SK-N-SH treated with all-trans-retinoic acid at 6 μM for 48 hours (cell line): ENCODE data around the gene S100A4.

Experiments used
- ATAC-seq: fragments of 200-7000 bp; cut with Tn5 transposase; 3 replicates; pipeline ENCODE4 v1.9.1; 2020; ENCODE audit warnings: mild to moderate bottlenecking, moderate library complexity
- ARNTL ChIP-seq: fragments of 450-650 bp; formaldehyde crosslinking; IDR thresholded peaks from 2 replicates; pipeline ENCODE4 v1.5.0; 2020; ENCODE audit warnings: low read depth, mild to moderate bottlenecking, moderate library complexity, borderline replicate concordance
- BACH2 ChIP-seq: fragments of 250-450 bp; sonication (Bioruptor Pico); IDR thresholded peaks from 2 replicates; pipeline ENCODE4 v1.9.0; 2021; ENCODE audit warnings: mild to moderate bottlenecking, borderline replicate concordance
- CSDC2 ChIP-seq: fragments of 250-450 bp; sonication (Bioruptor Pico); IDR thresholded peaks from 2 replicates; pipeline ENCODE4 v1.5.0; 2020; ENCODE audit warnings: mild to moderate bottlenecking, moderate library complexity
- ESRRG ChIP-seq: fragments of 250-450 bp; sonication (Bioruptor Pico); IDR thresholded peaks from 2 replicates; pipeline ENCODE4 v1.6.1; 2021; ENCODE audit warnings: mild to moderate bottlenecking
- GLIS3 ChIP-seq: fragments of 250-450 bp; sonication (Bioruptor Pico); IDR thresholded peaks from 2 replicates; pipeline ENCODE4 v1.5.0; 2020; ENCODE audit warnings: mild to moderate bottlenecking, moderate library complexity
- ISL1 ChIP-seq: fragments of 250-450 bp; sonication (Bioruptor Pico); IDR thresholded peaks from 2 replicates; pipeline ENCODE4 v2.1.2; 2022; ENCODE audit warnings: mild to moderate bottlenecking, moderate library complexity
- OSR1 ChIP-seq: fragments of 250-450 bp; sonication (Bioruptor Pico); IDR thresholded peaks from 2 replicates; pipeline ENCODE4 v1.8.0; 2022; ENCODE audit warnings: moderate library complexity, mild to moderate bottlenecking, inconsistent platforms
- PPARA ChIP-seq: fragments of 250-450 bp; sonication (Bioruptor Pico); IDR thresholded peaks from 2 replicates; pipeline ENCODE4 v1.5.0; 2020; ENCODE audit warnings: mild to moderate bottlenecking, borderline replicate concordance
- RARB ChIP-seq: fragments of 250-450 bp; sonication (Bioruptor Pico); IDR thresholded peaks from 2 replicates; pipeline ENCODE4 v1.8.0; 2021; ENCODE audit warnings: mild to moderate bottlenecking, moderate library complexity
- SNAI2 ChIP-seq: fragments of 250-450 bp; sonication (Bioruptor Pico); IDR thresholded peaks from 2 replicates; pipeline ENCODE4 v1.5.0; 2020; ENCODE audit warnings: mild to moderate bottlenecking, moderate library complexity
- TCF4 ChIP-seq: fragments of 250-450 bp; sonication (Bioruptor Pico); IDR thresholded peaks from 2 replicates; pipeline ENCODE4 v1.8.0; 2021; ENCODE audit warnings: mild to moderate bottlenecking, moderate library complexity, borderline replicate concordance
- ZC3H10 ChIP-seq: fragments of 250-450 bp; sonication (Bioruptor Pico); IDR thresholded peaks from 2 replicates; pipeline ENCODE4 v1.5.1; 2021; ENCODE audit warnings: mild to moderate bottlenecking, moderate library complexity
- ZFP3 ChIP-seq: fragments of 250-450 bp; sonication (Bioruptor Pico); IDR thresholded peaks from 2 replicates; pipeline ENCODE4 v1.5.0; 2020; ENCODE audit warnings: mild to moderate bottlenecking, moderate library complexity
- ZFP30 ChIP-seq: fragments of 450-650 bp; formaldehyde crosslinking; IDR thresholded peaks from 2 replicates; pipeline ENCODE4 v1.5.0; 2022; ENCODE audit warnings: mild to moderate bottlenecking, moderate library complexity
- ZNF70 ChIP-seq: fragments of 450-650 bp; formaldehyde crosslinking; IDR thresholded peaks from 2 replicates; pipeline ENCODE4 v1.5.0; 2020; ENCODE audit warnings: mild to moderate bottlenecking, moderate library complexity
- ZNF8 ChIP-seq: fragments of 450-650 bp; formaldehyde crosslinking; IDR thresholded peaks from 2 replicates; pipeline ENCODE4 v1.5.0; 2020; ENCODE audit warnings: mild to moderate bottlenecking, moderate library complexity
- TF ChIP-seq, protein P1 (sequence below): fragments of 250-450 bp; sonication (Bioruptor Pico); IDR thresholded peaks from 2 replicates; pipeline ENCODE4 v1.5.1; 2021; ENCODE audit warnings: mild to moderate bottlenecking, moderate library complexity
- TF ChIP-seq, protein P2 (sequence below): fragments of 250-450 bp; sonication (Bioruptor Pico); IDR thresholded peaks from 2 replicates; pipeline ENCODE4 v1.5.0; 2020; ENCODE audit warnings: mild to moderate bottlenecking, moderate library complexity
- TF ChIP-seq, protein P3 (sequence below): fragments of 250-450 bp; sonication (Bioruptor Pico); IDR thresholded peaks from 2 replicates; pipeline ENCODE4 v1.8.0; 2021; ENCODE audit warnings: low read depth, mild to moderate bottlenecking, moderate library complexity, borderline replicate concordance
- TF ChIP-seq, protein P4 (sequence below): fragments of 250-450 bp; sonication (Bioruptor Pico); IDR thresholded peaks from 2 replicates; pipeline ENCODE4 v1.5.1; 2020; ENCODE audit warnings: low read depth, mild to moderate bottlenecking, moderate library complexity

Gene S100A4

DNA sequence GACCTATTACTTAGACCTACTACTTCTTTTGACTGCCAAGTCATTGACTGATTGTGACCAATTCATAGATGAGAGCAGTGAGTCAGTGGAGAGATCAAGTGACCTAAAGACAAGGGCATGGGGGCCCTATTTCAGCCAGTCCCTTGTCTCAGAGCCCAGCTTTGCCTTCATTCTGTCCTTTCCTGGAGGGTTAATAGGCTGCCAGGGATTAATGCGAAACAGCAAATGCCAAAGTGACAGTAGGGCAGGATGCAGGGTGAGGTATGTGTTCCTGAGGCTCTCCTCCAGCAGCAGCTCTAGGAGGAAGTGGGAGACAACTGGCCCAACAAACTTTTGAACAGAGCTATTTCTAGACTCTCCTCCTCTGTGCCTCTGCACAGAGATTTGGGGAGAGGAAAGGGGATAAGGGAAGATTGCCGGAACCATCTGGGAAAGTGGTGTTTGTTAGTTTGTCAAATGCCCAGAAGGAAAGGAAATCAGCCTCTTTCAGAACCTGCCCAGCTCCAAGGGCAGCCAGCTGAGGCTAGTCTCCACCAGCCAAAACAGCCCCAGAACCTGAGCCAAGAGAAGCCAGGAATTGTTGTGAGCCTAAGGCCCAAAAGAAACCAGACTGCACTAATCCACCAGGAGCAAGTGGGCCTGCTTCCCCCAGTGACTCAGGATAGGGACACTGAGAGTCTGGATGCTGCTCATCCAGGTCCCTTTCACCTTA lies 8.4 kb upstream of the S100A4 start:
- peak; percentile 74 for ATAC-seq
- TF ChIP-seq SNAI2 (CRISPR knock-in tag) (no peak), OSR1 (CRISPR knock-in tag) (no peak), GLIS3 (no peak), ZFP3 (CRISPR knock-in tag) (no peak), ISL1 (CRISPR knock-in tag) (no peak), RARB (no peak), CSDC2 (CRISPR knock-in tag) (no peak), BACH2 (no peak), ESRRG (no peak)
- TF ChIP-seq, protein P1, sequence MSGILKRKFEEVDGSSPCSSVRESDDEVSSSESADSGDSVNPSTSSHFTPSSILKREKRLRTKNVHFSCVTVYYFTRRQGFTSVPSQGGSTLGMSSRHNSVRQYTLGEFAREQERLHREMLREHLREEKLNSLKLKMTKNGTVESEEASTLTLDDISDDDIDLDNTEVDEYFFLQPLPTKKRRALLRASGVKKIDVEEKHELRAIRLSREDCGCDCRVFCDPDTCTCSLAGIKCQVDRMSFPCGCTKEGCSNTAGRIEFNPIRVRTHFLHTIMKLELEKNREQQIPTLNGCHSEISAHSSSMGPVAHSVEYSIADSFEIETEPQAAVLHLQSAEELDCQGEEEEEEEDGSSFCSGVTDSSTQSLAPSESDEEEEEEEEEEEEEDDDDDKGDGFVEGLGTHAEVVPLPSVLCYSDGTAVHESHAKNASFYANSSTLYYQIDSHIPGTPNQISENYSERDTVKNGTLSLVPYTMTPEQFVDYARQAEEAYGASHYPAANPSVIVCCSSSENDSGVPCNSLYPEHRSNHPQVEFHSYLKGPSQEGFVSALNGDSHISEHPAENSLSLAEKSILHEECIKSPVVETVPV (CRISPR knock-in tag): no peak
- TF ChIP-seq, protein P2, sequence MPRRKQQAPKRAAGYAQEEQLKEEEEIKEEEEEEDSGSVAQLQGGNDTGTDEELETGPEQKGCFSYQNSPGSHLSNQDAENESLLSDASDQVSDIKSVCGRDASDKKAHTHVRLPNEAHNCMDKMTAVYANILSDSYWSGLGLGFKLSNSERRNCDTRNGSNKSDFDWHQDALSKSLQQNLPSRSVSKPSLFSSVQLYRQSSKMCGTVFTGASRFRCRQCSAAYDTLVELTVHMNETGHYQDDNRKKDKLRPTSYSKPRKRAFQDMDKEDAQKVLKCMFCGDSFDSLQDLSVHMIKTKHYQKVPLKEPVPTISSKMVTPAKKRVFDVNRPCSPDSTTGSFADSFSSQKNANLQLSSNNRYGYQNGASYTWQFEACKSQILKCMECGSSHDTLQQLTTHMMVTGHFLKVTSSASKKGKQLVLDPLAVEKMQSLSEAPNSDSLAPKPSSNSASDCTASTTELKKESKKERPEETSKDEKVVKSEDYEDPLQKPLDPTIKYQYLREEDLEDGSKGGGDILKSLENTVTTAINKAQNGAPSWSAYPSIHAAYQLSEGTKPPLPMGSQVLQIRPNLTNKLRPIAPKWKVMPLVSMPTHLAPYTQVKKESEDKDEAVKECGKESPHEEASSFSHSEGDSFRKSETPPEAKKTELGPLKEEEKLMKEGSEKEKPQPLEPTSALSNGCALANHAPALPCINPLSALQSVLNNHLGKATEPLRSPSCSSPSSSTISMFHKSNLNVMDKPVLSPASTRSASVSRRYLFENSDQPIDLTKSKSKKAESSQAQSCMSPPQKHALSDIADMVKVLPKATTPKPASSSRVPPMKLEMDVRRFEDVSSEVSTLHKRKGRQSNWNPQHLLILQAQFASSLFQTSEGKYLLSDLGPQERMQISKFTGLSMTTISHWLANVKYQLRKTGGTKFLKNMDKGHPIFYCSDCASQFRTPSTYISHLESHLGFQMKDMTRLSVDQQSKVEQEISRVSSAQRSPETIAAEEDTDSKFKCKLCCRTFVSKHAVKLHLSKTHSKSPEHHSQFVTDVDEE (CRISPR knock-in tag): no peak
- TF ChIP-seq, protein P3, sequence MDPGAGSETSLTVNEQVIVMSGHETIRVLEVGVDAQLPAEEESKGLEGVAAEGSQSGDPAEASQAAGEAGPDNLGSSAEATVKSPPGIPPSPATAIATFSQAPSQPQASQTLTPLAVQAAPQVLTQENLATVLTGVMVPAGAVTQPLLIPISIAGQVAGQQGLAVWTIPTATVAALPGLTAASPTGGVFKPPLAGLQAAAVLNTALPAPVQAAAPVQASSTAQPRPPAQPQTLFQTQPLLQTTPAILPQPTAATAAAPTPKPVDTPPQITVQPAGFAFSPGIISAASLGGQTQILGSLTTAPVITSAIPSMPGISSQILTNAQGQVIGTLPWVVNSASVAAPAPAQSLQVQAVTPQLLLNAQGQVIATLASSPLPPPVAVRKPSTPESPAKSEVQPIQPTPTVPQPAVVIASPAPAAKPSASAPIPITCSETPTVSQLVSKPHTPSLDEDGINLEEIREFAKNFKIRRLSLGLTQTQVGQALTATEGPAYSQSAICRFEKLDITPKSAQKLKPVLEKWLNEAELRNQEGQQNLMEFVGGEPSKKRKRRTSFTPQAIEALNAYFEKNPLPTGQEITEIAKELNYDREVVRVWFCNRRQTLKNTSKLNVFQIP: no peak
- TF ChIP-seq, all 23 proteins: peak for 0

DNA sequence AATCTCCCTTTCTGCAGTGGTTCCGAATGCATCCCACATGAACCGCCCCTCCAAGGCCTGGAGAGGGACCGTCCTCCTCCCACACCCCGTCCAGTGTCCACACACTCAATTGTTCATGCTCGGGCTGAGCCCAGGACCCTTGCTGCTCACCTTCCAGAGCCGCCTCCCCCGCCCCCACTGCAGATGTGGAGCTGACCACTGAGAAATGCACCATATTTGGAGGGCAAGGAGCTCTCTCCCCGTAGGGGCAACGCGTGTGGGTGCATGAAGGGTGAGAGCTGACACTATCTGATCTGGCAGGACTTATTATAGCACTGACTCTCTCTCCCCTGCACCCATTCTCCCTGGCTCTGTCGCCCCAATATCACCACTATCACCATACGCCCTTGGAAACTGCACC lies 7.5 kb upstream of the S100A4 start:
- no peak for ATAC-seq

DNA sequence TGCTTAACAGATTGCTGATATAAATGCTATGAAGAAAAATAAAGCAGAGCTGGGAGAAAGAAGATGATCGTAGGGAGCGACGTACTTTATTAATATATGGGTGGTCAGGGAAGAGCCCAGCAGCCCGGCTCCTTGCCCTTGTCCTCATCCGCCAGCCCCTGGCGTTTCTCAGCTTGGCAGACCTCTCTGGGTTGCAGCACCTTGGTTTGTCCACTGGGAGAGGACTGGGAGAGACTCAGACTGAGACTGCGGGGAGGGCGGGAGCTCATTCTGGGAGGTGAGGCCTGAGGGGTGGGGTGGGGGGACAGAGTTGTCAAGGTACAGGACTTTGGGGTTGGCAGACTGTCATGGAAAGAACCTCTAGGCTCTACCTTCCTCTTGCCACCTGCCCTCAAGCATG lies 6.7 kb upstream of the S100A4 start:
- ATAC-seq: no peak
- TF ChIP-seq TCF4: no peak
- TF ChIP-seq, protein P2 (CRISPR knock-in tag): no peak
- no peak for TF ChIP-seq ZFP30 (CRISPR knock-in tag)
- no peak for TF ChIP-seq ZNF8 (CRISPR knock-in tag)
- no peak for TF ChIP-seq GLIS3
- no peak for TF ChIP-seq ZNF70 (CRISPR knock-in tag)
- no peak for TF ChIP-seq ZC3H10 (CRISPR knock-in tag)
- TF ChIP-seq CSDC2 (CRISPR knock-in tag): no peak
- TF ChIP-seq, protein P1 (CRISPR knock-in tag): no peak
- no peak for TF ChIP-seq RARB
- no peak for TF ChIP-seq ISL1 (CRISPR knock-in tag)
- TF ChIP-seq OSR1 (CRISPR knock-in tag): no peak
- TF ChIP-seq BACH2: no peak

More for the DNA sequence above, 7.5 kb upstream of the S100A4 start:
- TF ChIP-seq, protein P3: no peak
- TF ChIP-seq OSR1 (CRISPR knock-in tag): no peak
- no peak for TF ChIP-seq ZNF70 (CRISPR knock-in tag)
- TF ChIP-seq ARNTL (CRISPR knock-in tag): no peak
- TF ChIP-seq PPARA (CRISPR knock-in tag): no peak
- TF ChIP-seq, protein P4, sequence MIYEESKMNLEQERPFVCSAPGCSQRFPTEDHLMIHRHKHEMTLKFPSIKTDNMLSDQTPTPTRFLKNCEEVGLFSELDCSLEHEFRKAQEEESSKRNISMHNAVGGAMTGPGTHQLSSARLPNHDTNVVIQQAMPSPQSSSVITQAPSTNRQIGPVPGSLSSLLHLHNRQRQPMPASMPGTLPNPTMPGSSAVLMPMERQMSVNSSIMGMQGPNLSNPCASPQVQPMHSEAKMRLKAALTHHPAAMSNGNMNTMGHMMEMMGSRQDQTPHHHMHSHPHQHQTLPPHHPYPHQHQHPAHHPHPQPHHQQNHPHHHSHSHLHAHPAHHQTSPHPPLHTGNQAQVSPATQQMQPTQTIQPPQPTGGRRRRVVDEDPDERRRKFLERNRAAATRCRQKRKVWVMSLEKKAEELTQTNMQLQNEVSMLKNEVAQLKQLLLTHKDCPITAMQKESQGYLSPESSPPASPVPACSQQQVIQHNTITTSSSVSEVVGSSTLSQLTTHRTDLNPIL (CRISPR knock-in tag): no peak
- TF ChIP-seq, all 23 proteins: peak for 0
